ENCODE data around the gene SLC25A24.

SLC25A24 gene

GRCh38 chr1:108085628-108086027 is 114.5 kb downstream of the SLC25A24 start:
- ATAC-seq = no peak
- TF ChIP-seq CSRNP3 (CRISPR knock-in tag; IDR thresholded peaks at IDR 0.05) = no peak
- no peak for TF ChIP-seq TOX (CRISPR knock-in tag; IDR thresholded peaks at IDR 0.05; ENCODE audit: borderline replicate concordance)
- TF ChIP-seq ZFP3 (CRISPR knock-in tag; IDR thresholded peaks at IDR 0.05) = no peak
- TF ChIP-seq PATZ1 (CRISPR knock-in tag; IDR thresholded peaks at IDR 0.05; ENCODE audit: borderline replicate concordance) = no peak
- TF ChIP-seq CREB5 (CRISPR knock-in tag; IDR thresholded peaks at IDR 0.05; ENCODE audit: low read depth) = no peak
- no peak for TF ChIP-seq RARB (CRISPR knock-in tag; IDR thresholded peaks at IDR 0.05)
- no peak for TF ChIP-seq ZNF8 (CRISPR knock-in tag; IDR thresholded peaks at IDR 0.05)
- TF ChIP-seq BACH2 (CRISPR knock-in tag; IDR thresholded peaks at IDR 0.05; ENCODE audit: borderline replicate concordance) = no peak
- TF ChIP-seq TCF4 (CRISPR knock-in tag; IDR thresholded peaks at IDR 0.05; ENCODE audit: borderline replicate concordance) = no peak
- TF ChIP-seq ZNF565 (CRISPR knock-in tag; conservative IDR thresholded peaks at IDR 0.05; ENCODE audit: low read depth) = no peak
- no peak for TF ChIP-seq GLIS3 (CRISPR knock-in tag; IDR thresholded peaks at IDR 0.05)
- no peak for TF ChIP-seq TSHZ2 (CRISPR knock-in tag; IDR thresholded peaks at IDR 0.05)
- TF ChIP-seq CSDC2 (CRISPR knock-in tag; IDR thresholded peaks at IDR 0.05) = no peak
- TF ChIP-seq ZFP30 (CRISPR knock-in tag; IDR thresholded peaks at IDR 0.05) = no peak
- no peak for TF ChIP-seq ESRRG (CRISPR knock-in tag; IDR thresholded peaks at IDR 0.05)
- TF ChIP-seq ZC3H10 (CRISPR knock-in tag; IDR thresholded peaks at IDR 0.05) = no peak
- TF ChIP-seq ISL1 (CRISPR knock-in tag; IDR thresholded peaks at IDR 0.05) = no peak

- ATAC-seq = no peak
- TF ChIP-seq PATZ1 (CRISPR knock-in tag; IDR thresholded peaks at IDR 0.05; ENCODE audit: borderline replicate concordance) = no peak
- no peak for TF ChIP-seq ISL1 (CRISPR knock-in tag; IDR thresholded peaks at IDR 0.05)
- no peak for TF ChIP-seq ZNF70 (CRISPR knock-in tag; IDR thresholded peaks at IDR 0.05)
- TF ChIP-seq ZNF565 (CRISPR knock-in tag; conservative IDR thresholded peaks at IDR 0.05; ENCODE audit: low read depth) = no peak
- TF ChIP-seq GLIS3 (CRISPR knock-in tag; IDR thresholded peaks at IDR 0.05) = no peak
- TF ChIP-seq TCF4 (CRISPR knock-in tag; IDR thresholded peaks at IDR 0.05; ENCODE audit: borderline replicate concordance) = no peak
- TF ChIP-seq PPARA (CRISPR knock-in tag; IDR thresholded peaks at IDR 0.05; ENCODE audit: borderline replicate concordance) = no peak
- no peak for TF ChIP-seq RARB (CRISPR knock-in tag; IDR thresholded peaks at IDR 0.05)
- no peak for TF ChIP-seq ZFP3 (CRISPR knock-in tag; IDR thresholded peaks at IDR 0.05)
- TF ChIP-seq CSDC2 (CRISPR knock-in tag; IDR thresholded peaks at IDR 0.05) = no peak
- TF ChIP-seq BACH2 (CRISPR knock-in tag; IDR thresholded peaks at IDR 0.05; ENCODE audit: borderline replicate concordance) = no peak
- TF ChIP-seq TSHZ2 (CRISPR knock-in tag; IDR thresholded peaks at IDR 0.05) = no peak
- no peak for TF ChIP-seq POU6F1 (CRISPR knock-in tag; IDR thresholded peaks at IDR 0.05; ENCODE audit: borderline replicate concordance, low read depth)
Observed at GRCh38 chr1:108084866-108085477, 115.2 kb downstream of the SLC25A24 start.
